Measurements from ENCODE around the gene CLEC4C.
"Not testable (repeated sequence)": the region's sequence is repeated elsewhere in the genome, so short reads cannot be mapped to it uniquely, and the experiment has no call there.

Gene CLEC4C

GRCh38 chr12:7782055-7782454, 34.9 kb upstream of the CLEC4C start:
- no peak for DNase-seq (ENCODE audit: extremely low spot score)
- CTCF ChIA-PET: no interaction called here
- no peak for TF ChIP-seq ELF4 (IDR thresholded peaks at IDR 0.05)
- no peak for TF ChIP-seq ZNF384 (IDR thresholded peaks at IDR 0.05)
- POLR2A ChIA-PET: no interaction called here

- ChIA-PET CTCF (no interaction called here), POLR2A (no interaction called here)
- TF ChIP-seq PKNOX1 (IDR thresholded peaks at IDR 0.05) (no peak), FOXA1 (IDR thresholded peaks at IDR 0.05) (no peak), ARNT (IDR thresholded peaks at IDR 0.05) (no peak), ZNF384 (IDR thresholded peaks at IDR 0.05) (no peak), CTBP1 (IDR thresholded peaks at IDR 0.05; ENCODE audit: borderline replicate concordance) (no peak), ELF4 (IDR thresholded peaks at IDR 0.05) (no peak), SUZ12 (IDR thresholded peaks at IDR 0.05) (no peak), L3MBTL2 (conservative IDR thresholded peaks at IDR 0.05) (no peak), FOXM1 (IDR thresholded peaks at IDR 0.05; ENCODE audit: borderline replicate concordance) (no peak), TARDBP (IDR thresholded peaks at IDR 0.05) (no peak), FOXK2 (IDR thresholded peaks at IDR 0.05) (no peak), BHLHE40 (IDR thresholded peaks at IDR 0.05; ENCODE audit: borderline replicate concordance) (no peak), LEF1 (IDR thresholded peaks at IDR 0.05; ENCODE audit: borderline replicate concordance) (no peak), HDGF (IDR thresholded peaks at IDR 0.05; ENCODE audit: borderline replicate concordance) (no peak), SP1 (IDR thresholded peaks at IDR 0.05) (no peak), NFRKB (IDR thresholded peaks at IDR 0.05) (no peak)
- no peak for DNase-seq (ENCODE audit: extremely low spot score)
Measured at GRCh38 chr12:7781274-7781673, 34.1 kb upstream of the CLEC4C start.

- no peak for DNase-seq (ENCODE audit: extremely low spot score)
- CTCF ChIA-PET: no interaction called here
- POLR2A ChIA-PET: no interaction called here
- TF ChIP-seq TARDBP (IDR thresholded peaks at IDR 0.05) (no peak), PKNOX1 (IDR thresholded peaks at IDR 0.05) (no peak), L3MBTL2 (conservative IDR thresholded peaks at IDR 0.05) (no peak)
Measured at GRCh38 chr12:7769999-7770398, 22.8 kb upstream of the CLEC4C start.

GRCh38 chr12:7758766-7759140, 11.6 kb upstream of the CLEC4C start:
- CTCF ChIA-PET: no interaction called here
- TF ChIP-seq L3MBTL2 (conservative IDR thresholded peaks at IDR 0.05) (no peak), FOXK2 (IDR thresholded peaks at IDR 0.05) (no peak), TARDBP (IDR thresholded peaks at IDR 0.05) (no peak), PKNOX1 (IDR thresholded peaks at IDR 0.05) (no peak), SUZ12 (IDR thresholded peaks at IDR 0.05) (no peak), FOXA1 (IDR thresholded peaks at IDR 0.05) (no peak), ARNT (IDR thresholded peaks at IDR 0.05) (no peak), BHLHE40 (IDR thresholded peaks at IDR 0.05; ENCODE audit: borderline replicate concordance) (no peak), ELF4 (IDR thresholded peaks at IDR 0.05) (no peak), FOXM1 (IDR thresholded peaks at IDR 0.05; ENCODE audit: borderline replicate concordance) (no peak), LEF1 (IDR thresholded peaks at IDR 0.05; ENCODE audit: borderline replicate concordance) (no peak), SP1 (IDR thresholded peaks at IDR 0.05) (no peak), CTBP1 (IDR thresholded peaks at IDR 0.05; ENCODE audit: borderline replicate concordance) (no peak), ZNF384 (IDR thresholded peaks at IDR 0.05) (no peak), NFRKB (IDR thresholded peaks at IDR 0.05) (no peak), HDGF (IDR thresholded peaks at IDR 0.05; ENCODE audit: borderline replicate concordance) (no peak)
- POLR2A ChIA-PET: no interaction called here
- DNase-seq (ENCODE audit: extremely low spot score): no peak

GRCh38 chr12:7756993-7757392, 9.8 kb upstream of the CLEC4C start:
- ChIA-PET POLR2A (no interaction called here), CTCF (no interaction called here)
- DNase-seq (ENCODE audit: extremely low spot score): no peak
- TF ChIP-seq FOXA1 (IDR thresholded peaks at IDR 0.05): no peak
- TF ChIP-seq BHLHE40 (IDR thresholded peaks at IDR 0.05; ENCODE audit: borderline replicate concordance): no peak
- TF ChIP-seq SP1 (IDR thresholded peaks at IDR 0.05): no peak
- TF ChIP-seq CTBP1 (IDR thresholded peaks at IDR 0.05; ENCODE audit: borderline replicate concordance): no peak
- no peak for TF ChIP-seq LEF1 (IDR thresholded peaks at IDR 0.05; ENCODE audit: borderline replicate concordance)
- TF ChIP-seq TARDBP (IDR thresholded peaks at IDR 0.05): no peak
- TF ChIP-seq ARNT (IDR thresholded peaks at IDR 0.05): no peak
- TF ChIP-seq FOXK2 (IDR thresholded peaks at IDR 0.05): no peak
- TF ChIP-seq FOXM1 (IDR thresholded peaks at IDR 0.05; ENCODE audit: borderline replicate concordance): no peak
- TF ChIP-seq ZNF384 (IDR thresholded peaks at IDR 0.05): no peak
- TF ChIP-seq HDGF (IDR thresholded peaks at IDR 0.05; ENCODE audit: borderline replicate concordance): no peak
- no peak for TF ChIP-seq L3MBTL2 (conservative IDR thresholded peaks at IDR 0.05)
- TF ChIP-seq NFRKB (IDR thresholded peaks at IDR 0.05): no peak
- no peak for TF ChIP-seq ELF4 (IDR thresholded peaks at IDR 0.05)
- TF ChIP-seq SUZ12 (IDR thresholded peaks at IDR 0.05): no peak
- TF ChIP-seq PKNOX1 (IDR thresholded peaks at IDR 0.05): no peak

GRCh38 chr12:7755668-7756067, 8.5 kb upstream of the CLEC4C start:
- DNase-seq (ENCODE audit: extremely low spot score); POLR2A ChIA-PET: not testable (repeated sequence)
- CTCF ChIA-PET: interaction anchor here (0.7 kb wide), 1 partner anchor 243 kb away, joined by 5 read pairs; no protein-coding TSS in a partner anchor

- DNase-seq (ENCODE audit: extremely low spot score); POLR2A ChIA-PET; CTCF ChIA-PET: not testable (repeated sequence)
Measured at GRCh38 chr12:7751941-7752922, 5.1 kb upstream of the CLEC4C start.

All from HEK293T (cell line).